CD4-positive, alpha-beta T cell treated with Interleukin-2 at 100 ng/mL for 4 hours (primary cell): ENCODE results near the gene MRPS10.
A peak's percentile ranks its signal among the peaks of the same experiment; 100 is the strongest.
"Not testable (repeated sequence)": the region's sequence is repeated elsewhere in the genome, so short reads cannot be mapped to it uniquely, and the experiment has no call there.

Experiments used
- DNase-seq: peaks from one replicate; pipeline ENCODE4 v3.0.0-alpha.2; 2020; ENCODE audit warnings: low spot score

MRPS10 gene

DNA sequence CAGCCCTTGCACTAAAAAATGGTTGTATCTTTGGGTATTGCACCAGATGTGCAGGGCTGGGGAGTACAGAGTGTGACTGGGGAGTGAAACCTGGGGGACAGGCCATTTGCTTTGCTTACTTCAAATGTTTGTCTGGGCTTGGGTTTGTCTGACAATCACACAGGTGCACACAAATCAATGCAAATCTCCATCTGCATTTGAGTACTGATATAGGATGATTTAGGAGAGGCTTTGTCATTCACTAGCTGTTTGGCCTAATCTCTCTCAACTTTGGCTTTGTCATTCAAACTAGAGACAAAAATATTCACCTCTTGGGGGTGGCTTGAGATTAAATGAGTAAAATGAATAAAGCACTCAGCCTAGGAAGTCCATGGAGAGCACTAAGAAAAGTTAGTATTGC lies 40.7 kb downstream of the MRPS10 start:
- no peak for DNase-seq

DNA sequence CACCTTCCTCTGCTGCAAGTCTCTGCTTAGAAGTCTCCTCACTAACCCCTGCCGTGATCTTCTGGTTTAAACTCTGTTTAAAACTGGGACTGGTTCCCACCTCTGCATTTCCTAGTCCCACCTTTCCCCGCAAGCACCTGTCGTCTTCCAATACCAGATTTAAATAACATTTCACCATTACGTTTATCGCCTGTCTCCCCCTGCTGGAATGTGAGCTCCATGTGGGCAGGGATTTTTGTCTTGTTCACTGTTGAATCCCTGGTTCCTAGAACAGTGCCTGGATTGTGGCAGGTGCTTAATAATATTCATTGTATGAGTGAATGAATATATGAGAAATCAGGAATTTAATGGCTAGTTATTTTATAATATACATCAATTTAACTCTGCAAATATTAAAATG lies 41.8 kb downstream of the MRPS10 start:
- no peak for DNase-seq

DNA sequence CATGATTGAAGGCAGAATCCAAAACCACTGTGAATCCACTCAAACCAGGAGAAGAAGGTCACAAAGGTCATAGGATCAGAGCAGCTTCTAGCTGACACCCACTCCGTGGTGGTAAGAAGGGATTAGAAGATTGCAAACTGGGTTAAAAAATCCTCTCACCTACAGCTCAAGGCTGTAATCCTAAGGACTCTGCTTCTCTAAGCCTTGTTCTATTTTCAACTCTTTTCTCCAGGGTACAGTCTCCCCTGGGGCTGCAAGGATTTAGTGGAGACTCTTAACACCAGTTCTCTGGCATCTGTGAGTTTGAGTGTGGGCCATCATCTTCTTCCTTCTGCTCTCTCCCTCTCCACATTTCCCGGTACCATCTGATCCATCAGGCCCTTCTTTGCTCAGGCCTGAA lies 44.6 kb downstream of the MRPS10 start, which contains the start of gene GUCA1A:
Gene GUCA1A (plus strand): TSS at position 264 of the 400 bp plus-strand sequence. CDS start 250 bp downstream, outside the sequence.
- no peak for DNase-seq

DNA sequence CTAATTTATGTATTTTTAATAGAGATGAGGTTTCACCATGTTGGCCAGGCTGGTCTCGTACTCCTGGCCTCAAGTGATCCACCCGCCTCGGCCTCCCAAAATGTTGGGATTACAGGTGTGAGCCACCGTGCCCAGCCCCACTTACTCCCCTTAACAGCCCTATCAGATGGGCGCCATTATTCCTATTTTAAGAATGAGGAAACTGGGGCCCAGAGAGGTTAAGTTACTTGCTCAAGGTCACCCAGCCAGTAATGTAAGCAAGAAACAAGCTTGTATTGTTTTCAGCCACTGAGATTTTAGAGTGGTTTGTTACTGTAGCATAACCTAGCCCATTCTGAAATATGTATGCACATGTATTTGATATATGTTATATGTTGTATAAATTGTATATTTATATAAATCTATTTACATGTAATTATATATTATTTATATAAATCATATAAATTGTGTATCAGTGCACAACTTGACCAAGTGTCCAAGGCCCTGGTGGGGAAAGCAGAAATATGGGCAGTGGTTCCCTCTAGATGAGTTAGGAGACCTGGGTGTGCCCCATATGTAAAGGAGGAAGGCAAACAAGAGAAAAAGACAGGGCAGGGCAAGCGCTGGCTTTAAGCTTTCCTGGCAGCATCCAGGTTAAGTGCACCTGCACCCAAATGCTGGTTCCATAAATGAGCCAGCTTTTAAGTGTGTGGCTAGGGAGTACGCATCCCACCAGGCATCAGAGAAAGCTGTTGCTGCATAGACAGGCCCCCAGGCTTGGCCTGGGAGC lies 45.7 kb downstream of the MRPS10 start:
- no peak for DNase-seq

DNA sequence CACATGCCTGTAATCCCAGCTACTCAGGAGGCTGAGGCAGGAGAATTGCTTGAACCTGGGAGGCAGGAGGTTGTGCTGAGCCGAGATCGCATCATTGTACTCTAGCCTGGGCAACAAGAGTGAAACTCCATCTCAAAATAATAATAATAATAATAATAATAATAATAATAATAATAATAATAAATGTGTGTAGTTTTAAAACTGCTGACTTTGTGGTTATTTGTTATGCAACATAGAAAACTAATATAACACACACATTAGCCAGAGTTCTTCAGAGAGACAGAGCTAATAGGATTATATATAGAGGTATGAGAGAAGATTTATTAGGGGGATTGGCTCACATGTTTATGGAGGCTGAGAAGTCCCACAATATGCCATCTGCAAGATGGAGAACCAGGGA lies 47.9 kb downstream of the MRPS10 start:
- DNase-seq: not testable (repeated sequence)

DNA sequence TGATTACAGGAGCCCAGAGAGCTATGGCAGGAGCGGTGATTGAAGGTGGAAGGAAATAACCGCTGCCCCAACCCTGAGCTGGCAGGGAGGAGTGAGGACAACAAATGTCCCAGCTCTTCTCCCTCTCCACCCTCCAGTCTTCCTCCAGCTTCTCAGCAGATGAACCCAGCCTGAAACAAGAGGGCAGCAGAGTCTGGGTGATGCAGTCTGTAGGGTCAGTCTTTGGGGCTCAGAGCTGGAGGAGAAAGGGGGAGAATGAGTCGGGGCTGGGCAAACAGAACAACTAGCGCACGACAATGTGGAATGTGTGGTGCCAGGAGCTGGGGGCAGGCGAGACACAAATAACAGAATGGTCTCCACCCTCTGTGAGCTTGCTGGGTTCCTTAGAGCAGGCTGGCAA lies 49.0 kb downstream of the MRPS10 start:
- DNase-seq: no peak

DNA sequence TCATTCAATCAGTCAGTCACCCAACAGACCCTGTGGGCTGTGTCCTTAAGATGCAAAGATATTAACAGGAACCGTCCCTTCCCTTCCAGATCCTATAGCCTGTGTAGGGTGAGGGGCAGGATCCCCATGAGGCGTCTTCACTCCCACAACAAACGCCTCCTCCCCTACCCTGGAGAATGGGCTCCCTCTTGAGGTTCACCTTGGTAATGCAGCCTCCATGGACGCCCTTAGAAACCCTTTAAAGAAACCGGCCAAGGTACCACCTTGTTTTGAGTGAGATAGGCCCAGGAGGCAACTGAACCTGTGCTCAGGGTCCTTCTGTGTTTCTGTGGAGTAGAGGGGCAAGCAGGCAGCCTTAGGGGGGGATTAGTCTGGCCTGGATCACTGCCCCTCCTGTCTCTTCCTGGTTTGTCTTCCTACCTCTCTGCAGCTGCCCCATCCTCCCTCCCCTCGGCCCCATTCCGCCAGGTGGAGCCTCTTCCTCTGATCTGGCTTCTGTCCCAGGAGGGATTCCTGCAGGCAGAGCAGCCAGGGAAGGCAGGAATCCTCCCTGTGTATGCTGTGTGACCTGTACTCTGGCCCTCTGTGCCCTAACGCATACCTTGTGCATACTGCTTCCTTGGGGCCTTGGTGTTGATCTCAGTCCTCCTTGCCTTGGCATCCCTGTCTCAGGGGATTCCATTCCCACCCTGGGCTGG lies 51.1 kb downstream of the MRPS10 start:
- DNase-seq: peak; percentile 79

DNA sequence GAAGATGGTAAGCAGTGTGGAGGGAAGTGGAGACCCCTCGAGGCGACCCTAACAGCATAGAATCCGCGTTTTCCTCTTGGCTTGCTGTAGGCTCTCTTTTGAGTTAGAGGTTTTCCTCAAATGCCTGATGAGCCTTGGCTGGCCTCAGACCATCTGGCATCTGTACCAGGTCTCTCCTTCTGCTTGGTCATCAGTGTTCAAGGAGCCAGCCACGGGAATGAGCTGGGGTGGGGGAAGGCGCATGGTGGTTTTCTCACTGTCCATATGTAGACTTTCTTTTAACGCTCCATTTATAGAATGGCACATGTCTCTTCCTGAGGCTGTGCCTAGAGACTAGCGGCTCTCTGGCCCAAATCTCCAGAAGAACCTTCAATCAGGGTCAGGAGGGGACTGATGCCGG lies 52.6 kb downstream of the MRPS10 start:
- DNase-seq: no peak

DNA sequence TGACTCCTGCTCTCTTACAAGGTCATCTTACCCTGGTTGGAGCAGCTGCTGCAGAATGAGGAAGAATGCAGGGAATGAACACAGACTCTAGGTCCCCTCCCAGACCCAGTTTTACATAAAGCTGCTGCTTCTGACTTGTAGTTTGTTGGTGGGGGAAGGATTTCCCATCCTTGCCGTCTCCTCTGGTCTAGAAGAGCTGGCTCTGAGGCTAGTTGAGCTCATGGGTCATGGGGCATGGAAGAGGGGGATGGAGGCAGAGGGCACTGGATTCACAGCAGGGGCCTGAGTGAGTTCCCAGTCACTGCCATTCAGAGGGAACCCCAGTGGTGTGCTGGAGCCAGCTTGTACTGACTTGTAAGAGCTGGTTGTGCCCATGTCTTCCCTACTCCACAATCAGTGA lies 53.7 kb downstream of the MRPS10 start:
- DNase-seq: no peak

DNA sequence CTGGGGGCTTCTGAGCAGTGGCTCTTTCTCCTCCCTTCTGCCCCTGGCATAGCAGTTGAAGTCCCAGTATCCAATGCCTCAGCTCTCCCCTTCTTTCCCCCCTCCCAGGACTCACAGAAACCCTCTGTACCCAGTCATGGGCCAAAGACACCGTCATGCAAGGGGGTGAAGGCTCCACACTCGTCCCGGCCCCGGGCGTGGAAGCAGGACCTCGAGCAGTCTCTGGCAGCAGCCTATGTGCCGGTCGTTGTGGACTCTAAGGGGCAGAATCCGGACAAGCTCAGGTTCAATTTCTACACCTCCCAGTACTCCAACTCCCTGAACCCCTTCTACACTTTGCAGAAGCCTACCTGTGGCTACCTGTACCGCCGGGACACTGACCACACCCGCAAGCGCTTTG lies 54.8 kb downstream of the MRPS10 start:
- DNase-seq: no peak

DNA sequence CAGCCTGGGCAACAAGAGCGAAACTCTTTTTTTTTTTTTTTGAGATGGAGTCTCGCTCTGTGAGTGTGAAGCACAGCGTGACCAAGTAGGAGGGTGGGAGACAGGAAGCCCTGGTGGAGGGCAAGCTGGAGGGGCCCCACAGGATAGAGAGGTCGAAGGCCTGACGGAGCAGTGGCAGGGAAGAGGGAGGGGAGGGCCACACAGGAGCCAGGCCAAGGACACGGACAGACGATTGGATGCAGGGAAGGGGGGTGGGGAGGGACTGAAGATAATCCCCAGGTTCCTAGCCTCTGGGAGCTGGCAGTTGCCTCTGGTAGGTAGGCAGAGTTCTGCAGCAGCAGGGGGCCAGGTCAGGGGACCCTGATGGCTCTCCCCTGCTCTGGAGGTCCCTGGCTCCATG lies 55.3 kb downstream of the MRPS10 start:
- DNase-seq: no peak

DNA sequence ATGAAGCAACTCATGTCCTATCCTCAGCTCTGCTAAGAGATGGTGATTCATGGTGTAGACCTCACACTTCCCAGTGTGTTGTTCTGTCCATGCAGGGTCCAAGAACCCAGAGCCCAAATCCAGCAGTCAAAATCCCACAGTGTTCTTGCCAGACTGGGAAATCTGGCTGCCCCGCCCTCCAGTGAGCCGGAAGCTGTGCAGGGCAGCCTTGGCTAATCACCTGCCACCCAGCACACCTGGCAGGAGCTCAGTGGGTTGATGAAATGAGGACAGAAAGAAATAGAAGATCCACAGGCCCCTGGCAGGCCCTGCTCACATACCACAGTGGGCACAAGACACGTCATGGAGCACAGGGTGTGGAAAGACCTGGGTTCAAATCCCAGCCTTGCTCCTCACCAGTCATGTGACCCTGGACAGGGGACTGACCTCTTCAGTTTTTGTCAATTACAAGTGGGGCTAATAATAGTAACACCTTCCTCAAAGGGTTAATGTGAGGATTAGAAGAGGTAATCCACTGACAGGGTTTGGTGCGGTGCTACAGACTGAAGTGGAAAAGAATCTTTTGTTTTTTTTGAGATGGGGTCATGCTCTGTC lies 58.1 kb downstream of the MRPS10 start:
- no peak for DNase-seq

DNA sequence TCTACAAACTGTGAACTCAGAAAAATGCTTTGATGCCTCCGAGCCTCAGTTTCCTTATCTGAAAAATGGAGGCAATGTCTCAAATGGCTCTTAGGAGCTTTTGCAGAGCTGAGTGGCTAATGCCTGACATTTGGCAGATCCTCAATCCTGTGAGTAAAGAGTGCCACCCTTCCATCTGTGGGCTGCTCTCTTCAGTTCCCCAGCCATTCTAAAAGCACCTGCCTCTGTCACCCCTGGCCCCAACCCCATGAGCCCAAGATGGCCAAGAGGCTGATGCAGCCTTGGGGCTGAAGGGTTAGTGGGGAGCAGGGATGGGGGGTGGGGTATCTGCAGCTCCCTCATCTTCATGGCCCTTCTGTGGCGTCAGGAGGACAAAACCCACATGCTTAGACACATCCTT lies 59.0 kb downstream of the MRPS10 start:
- DNase-seq: no peak

DNA sequence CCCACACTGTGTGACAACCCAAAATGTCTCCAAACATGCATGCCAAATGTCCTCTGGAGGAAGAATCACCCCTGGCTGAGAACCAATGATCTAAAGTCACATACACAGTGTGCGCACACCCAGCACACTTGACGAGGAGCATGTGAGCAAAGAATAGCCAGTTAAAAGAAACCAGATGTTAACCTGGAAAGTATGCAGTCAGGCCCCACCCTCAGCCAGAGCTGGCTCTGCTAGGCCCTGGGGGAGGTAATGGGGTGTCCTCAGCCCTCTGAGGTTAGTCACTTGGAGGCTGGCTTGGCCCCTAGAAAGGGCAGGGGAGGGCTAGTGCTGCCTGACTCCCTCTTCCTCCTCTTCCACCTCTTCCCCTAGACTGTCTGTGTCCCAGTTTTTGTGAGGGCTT lies 59.6 kb downstream of the MRPS10 start:
- no peak for DNase-seq
